Adipocyte (in vitro differentiated cells): ENCODE measurements around the gene JDP2.
A peak's percentile ranks its signal among the peaks of the same experiment; 100 is the strongest.
"Not testable (repeated sequence)": the region's sequence is repeated elsewhere in the genome, so short reads cannot be mapped to it uniquely, and the experiment has no call there.

ENCODE experiments used
- DNase-seq: peaks from one replicate; pipeline ENCODE4 v3.0.0-alpha.2; 2015; ENCODE audit warnings: low read depth
- H3K27me3 ChIP-seq: replicated peaks from 2 replicates; pipeline ENCODE4 v1.7.0; 2013; ENCODE audit warnings: mild to moderate bottlenecking, low read length, moderate library complexity; ENCODE audit not compliant: control insufficient read depth, insufficient read depth
- H3K36me3 ChIP-seq: 2 replicates; pipeline ENCODE4 v1.7.0; 2013; ENCODE audit warnings: low read length, mild to moderate bottlenecking, moderate library complexity; ENCODE audit not compliant: control insufficient read depth, insufficient read depth, severe bottlenecking
- H3K4me1 ChIP-seq: 2 replicates; pipeline ENCODE4 v1.7.0; 2013; ENCODE audit warnings: mild to moderate bottlenecking, low read length, moderate library complexity; ENCODE audit not compliant: control insufficient read depth, insufficient read depth
- H3K4me3 ChIP-seq: 2 replicates; pipeline ENCODE4 v1.7.0; 2013; ENCODE audit warnings: mild to moderate bottlenecking, low read length, moderate library complexity
- H3K9ac ChIP-seq: 2 replicates; pipeline ENCODE4 v1.7.0; 2013; ENCODE audit warnings: mild to moderate bottlenecking, low read length, moderate library complexity
- H3K9me3 ChIP-seq: 2 replicates; pipeline ENCODE4 v1.7.0; 2013; ENCODE audit warnings: mild to moderate bottlenecking, low read length, moderate library complexity; ENCODE audit not compliant: control insufficient read depth

JDP2 gene

GRCh38 chr14:75427482-75428229 is at the start of gene JDP2:
Gene JDP2, plus strand, starts transcription at chr14:75428022. Its CDS starts 9,899 bp downstream, at chr14:75437921.
- Histone ChIP-seq H3K27me3 (no peaks in the 10 kb centered on the region), H3K9ac (peak within 1 kb of the TSS; percentile 85), H3K36me3 (peaks cover 6% of the 10 kb centered on the region), H3K4me3 (peak within 1 kb of the TSS; percentile 85), H3K4me1 (peaks cover 39% of the 10 kb centered on the region), H3K9me3 (no peaks in the 10 kb centered on the region)
- DNase-seq: peak; percentile 96

GRCh38 chr14:75379246-75379929 is 48.4 kb upstream of the JDP2 start:
- Histone ChIP-seq H3K9ac (no peak overlapping the region), H3K36me3 (no peaks in the 10 kb centered on the region), H3K27me3 (peaks cover 10% of the 10 kb centered on the region), H3K4me3 (no peak overlapping the region), H3K4me1 (peaks cover 6% of the 10 kb centered on the region), H3K9me3 (peaks cover 1% of the 10 kb centered on the region)
- no peak for DNase-seq

- H3K36me3 ChIP-seq: no peaks in the 10 kb centered on the region
Observed at GRCh38 chr14:75379930-75380270, 47.9 kb upstream of the JDP2 start.

GRCh38 chr14:75380656-75381055 is 47.2 kb upstream of the JDP2 start:
- H3K9ac ChIP-seq: no peak overlapping the region
- no peak overlapping the region for H3K4me3 ChIP-seq
- H3K27me3 ChIP-seq: peaks cover 3% of the 10 kb centered on the region
- no peak for DNase-seq
- H3K9me3 ChIP-seq: peaks cover 8% of the 10 kb centered on the region
- H3K4me1 ChIP-seq: peaks cover 6% of the 10 kb centered on the region
- H3K36me3 ChIP-seq: no peaks in the 10 kb centered on the region

More at GRCh38 chr14:75379930-75380270, 47.9 kb upstream of the JDP2 start:
- DNase-seq: no peak
- Histone ChIP-seq H3K4me3 (no peak overlapping the region), H3K27me3 (peaks cover 5% of the 10 kb centered on the region), H3K9me3 (peaks cover 7% of the 10 kb centered on the region), H3K4me1 (peaks cover 6% of the 10 kb centered on the region), H3K9ac (no peak overlapping the region)

- Histone ChIP-seq H3K9me3 (peaks cover 8% of the 10 kb centered on the region), H3K27me3 (peaks cover 3% of the 10 kb centered on the region), H3K9ac (no peak overlapping the region), H3K4me3 (no peak overlapping the region), H3K36me3 (no peaks in the 10 kb centered on the region), H3K4me1 (peaks cover 6% of the 10 kb centered on the region)
- DNase-seq: no peak
Observed at GRCh38 chr14:75381642-75382041, 46.2 kb upstream of the JDP2 start.

GRCh38 chr14:75383219-75383618 is 44.6 kb upstream of the JDP2 start:
- not testable (repeated sequence) for H3K36me3 ChIP-seq, H3K4me3 ChIP-seq, H3K9ac ChIP-seq, H3K4me1 ChIP-seq, H3K27me3 ChIP-seq, H3K9me3 ChIP-seq, DNase-seq

- Histone ChIP-seq H3K9me3 (peaks cover 8% of the 10 kb centered on the region), H3K9ac (no peak overlapping the region), H3K27me3 (peaks cover 3% of the 10 kb centered on the region), H3K4me1 (peaks cover 6% of the 10 kb centered on the region), H3K4me3 (no peak overlapping the region), H3K36me3 (no peaks in the 10 kb centered on the region)
- DNase-seq: no peak
Observed at GRCh38 chr14:75383721-75384120, 44.1 kb upstream of the JDP2 start.

GRCh38 chr14:75389679-75390078 is 38.1 kb upstream of the JDP2 start:
- no peak for DNase-seq
- Histone ChIP-seq H3K4me1 (no peaks in the 10 kb centered on the region), H3K9me3 (peaks cover 3% of the 10 kb centered on the region), H3K4me3 (no peak overlapping the region), H3K36me3 (no peaks in the 10 kb centered on the region), H3K9ac (no peak overlapping the region), H3K27me3 (peaks cover 1% of the 10 kb centered on the region)

GRCh38 chr14:75390183-75390582 is 37.6 kb upstream of the JDP2 start:
- no peaks in the 10 kb centered on the region for H3K4me1 ChIP-seq
- peaks cover 6% of the 10 kb centered on the region for H3K27me3 ChIP-seq
- no peak for DNase-seq
- H3K36me3 ChIP-seq: no peaks in the 10 kb centered on the region
- no peaks in the 10 kb centered on the region for H3K9me3 ChIP-seq
- no peak overlapping the region for H3K4me3 ChIP-seq
- no peak overlapping the region for H3K9ac ChIP-seq

- no peak overlapping the region for H3K9ac ChIP-seq
- H3K9me3 ChIP-seq: no peaks in the 10 kb centered on the region
- H3K4me1 ChIP-seq: no peaks in the 10 kb centered on the region
- no peak overlapping the region for H3K4me3 ChIP-seq
- no peaks in the 10 kb centered on the region for H3K36me3 ChIP-seq
- H3K27me3 ChIP-seq: peaks cover 6% of the 10 kb centered on the region
- no peak for DNase-seq
Observed at GRCh38 chr14:75391953-75392352, 35.9 kb upstream of the JDP2 start.

GRCh38 chr14:75392686-75393641 is 34.9 kb upstream of the JDP2 start:
- Histone ChIP-seq H3K27me3 (peaks cover 6% of the 10 kb centered on the region), H3K4me1 (no peaks in the 10 kb centered on the region), H3K9ac (no peak overlapping the region), H3K36me3 (no peaks in the 10 kb centered on the region), H3K4me3 (no peak overlapping the region), H3K9me3 (no peaks in the 10 kb centered on the region)
- no peak for DNase-seq
